ENCODE measurements around the gene DDAH1.

DDAH1 gene

DNA sequence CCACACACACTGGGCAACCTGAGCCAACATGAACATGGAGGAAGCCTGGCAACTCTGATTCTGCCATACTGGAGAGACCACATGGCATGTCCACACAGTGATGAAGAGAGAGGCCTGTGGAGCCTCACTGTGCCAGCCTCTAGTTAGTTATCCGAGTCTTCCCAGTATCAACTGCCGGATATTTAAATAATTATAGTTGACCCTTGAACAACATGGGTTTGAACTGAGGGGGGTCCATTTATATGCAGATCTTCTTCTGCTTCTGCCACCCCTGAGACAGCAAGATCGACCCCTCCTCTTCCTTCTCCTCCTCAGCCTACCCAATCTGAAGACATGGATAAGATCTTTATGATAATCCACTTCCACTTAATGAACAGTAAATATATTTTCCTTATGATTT lies 27.8 kb downstream of the DDAH1 start:
- DNase-seq = no peak

DNA sequence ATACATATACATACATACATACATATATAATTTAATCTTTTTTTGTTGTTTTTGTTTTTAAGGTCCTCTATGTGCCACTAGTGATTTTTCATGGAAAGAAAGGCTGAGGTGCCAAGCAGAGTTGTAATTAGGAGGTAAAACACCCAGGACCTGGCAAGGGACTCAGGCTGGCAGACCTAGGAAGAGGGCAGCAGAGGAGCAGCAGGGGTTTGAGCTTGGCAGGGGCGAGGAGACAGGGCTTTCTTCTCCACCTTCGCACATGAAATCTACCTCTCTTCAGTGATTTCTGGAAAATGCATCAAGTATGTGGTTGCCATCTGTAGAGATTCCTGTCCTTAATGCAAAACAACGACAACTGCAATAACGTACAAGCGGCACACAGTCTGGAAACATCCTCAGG lies 31.9 kb downstream of the DDAH1 start:
- no peak for DNase-seq

DNA sequence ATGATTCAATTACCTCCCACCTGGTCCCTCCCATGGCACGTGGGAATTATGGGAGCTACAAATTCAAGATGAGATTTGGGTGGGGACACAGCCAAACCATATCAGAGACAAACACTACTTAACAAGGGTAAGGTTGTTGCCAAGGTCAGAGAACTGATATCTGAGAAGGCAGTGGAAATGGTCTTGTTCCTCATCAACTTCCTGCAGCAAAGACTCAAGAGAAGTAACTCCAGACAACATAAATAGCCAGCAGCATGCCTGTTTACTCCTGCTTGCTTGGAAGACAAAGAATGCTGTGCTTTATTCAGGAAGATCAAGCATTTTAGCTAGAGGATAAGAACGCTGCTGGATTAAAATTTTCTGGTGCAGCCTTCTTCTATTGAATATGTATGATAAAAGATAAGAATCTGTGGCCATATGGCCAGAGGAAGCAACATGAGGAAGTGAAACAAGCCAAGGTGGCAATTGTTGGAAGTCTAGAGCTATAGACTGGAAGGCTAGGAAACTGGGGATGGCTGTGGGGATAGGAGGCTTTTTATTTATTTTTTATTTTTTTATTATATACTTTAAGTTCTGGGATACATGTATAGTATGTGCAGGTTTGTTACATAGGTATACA lies 36.4 kb downstream of the DDAH1 start:
- no peak for DNase-seq

DNA sequence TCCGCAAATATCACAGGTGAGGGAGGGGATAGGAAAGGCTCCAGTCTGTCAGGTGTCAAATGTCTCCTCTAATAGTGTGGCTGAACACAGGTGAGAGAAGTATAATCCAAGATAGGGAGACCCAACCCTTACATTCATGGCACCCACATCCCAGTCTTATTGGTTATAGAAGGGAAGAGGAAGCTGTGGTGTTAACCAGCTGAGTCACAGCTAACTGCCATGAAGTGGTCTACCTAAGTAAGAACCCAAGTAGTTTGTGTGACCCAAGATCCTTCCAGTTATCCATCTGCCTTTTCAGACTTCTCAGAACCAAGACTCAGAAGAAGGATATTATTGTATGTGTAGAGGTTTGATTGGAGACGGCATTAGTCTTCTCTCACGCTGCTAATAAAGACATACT lies 37.1 kb downstream of the DDAH1 start:
- DNase-seq = no peak

DNA sequence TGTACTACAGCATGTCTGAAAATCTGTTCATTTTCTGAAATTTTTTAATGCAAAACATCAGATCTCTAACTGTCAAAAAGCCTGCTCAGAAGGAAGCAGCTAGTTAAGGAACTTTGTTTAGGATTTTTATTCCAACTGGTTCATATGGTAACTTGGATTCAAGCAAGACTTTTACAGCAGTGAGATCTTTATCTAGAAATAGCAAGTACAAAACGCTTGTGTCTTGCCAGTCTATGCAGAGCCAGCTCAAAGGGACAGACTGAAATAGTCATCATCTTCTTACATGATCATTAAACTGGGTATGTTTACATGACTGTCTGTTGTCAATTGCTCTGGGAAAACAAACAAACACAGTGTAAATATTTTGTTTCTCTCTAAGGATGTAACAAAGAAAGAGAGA lies 37.6 kb downstream of the DDAH1 start:
- no peak for DNase-seq

DNA sequence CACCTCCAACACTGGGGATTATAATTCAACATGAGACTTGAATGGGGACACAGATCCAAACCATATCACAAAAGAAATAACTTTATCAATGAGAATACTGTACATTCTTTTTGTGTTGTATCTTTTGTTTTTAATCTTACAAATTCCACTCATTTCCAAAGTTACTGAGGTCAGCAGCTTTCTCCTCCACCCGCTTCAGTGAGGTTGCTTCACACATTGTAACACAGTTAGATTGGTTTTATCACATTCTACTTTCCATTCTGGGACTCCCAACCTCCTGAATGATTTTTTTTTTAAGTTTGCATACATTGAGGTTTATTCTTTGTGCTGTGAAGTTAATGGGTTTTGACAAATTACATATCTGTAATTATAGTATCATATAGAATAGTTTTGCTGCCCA lies 43.8 kb downstream of the DDAH1 start:
- DNase-seq = no peak

DNA sequence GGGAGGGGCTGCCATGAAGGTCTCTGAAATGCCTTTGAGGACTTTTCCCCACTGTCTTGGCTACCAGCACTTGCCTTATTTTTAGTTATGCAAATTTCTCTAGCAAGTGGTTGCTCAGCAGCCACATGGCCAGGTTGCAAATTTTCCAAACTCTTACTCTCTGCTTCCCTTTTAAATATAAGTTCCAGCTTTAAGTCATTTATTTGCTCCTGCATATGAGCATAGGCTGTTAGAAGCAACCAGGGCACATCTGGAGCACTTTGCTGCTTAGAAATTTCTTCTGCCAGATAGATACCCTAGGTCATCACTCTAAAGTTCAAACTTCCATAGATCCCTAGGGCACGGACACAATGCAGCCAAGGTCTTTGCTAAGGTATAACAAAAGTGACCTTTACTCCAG lies 44.8 kb downstream of the DDAH1 start:
- DNase-seq = no peak

DNA sequence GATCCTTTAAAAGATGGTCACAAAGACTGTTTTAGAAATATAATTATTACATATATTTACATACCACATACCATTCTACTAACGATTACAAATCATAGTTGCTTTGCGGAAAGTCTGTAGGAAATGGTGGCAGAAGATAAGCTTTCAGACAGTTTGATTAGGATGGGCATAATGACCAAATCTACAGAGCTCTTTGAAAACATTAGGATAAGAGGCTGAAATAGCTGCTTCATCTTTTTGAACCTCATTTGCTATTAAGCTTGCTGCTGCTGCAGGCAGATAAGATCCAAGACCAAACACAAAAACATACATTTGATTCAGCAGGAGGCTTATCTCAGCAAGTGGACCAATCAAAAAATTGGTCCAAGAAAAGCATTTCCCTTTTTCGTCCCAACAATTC lies 47.1 kb downstream of the DDAH1 start:
- no peak for DNase-seq

DNA sequence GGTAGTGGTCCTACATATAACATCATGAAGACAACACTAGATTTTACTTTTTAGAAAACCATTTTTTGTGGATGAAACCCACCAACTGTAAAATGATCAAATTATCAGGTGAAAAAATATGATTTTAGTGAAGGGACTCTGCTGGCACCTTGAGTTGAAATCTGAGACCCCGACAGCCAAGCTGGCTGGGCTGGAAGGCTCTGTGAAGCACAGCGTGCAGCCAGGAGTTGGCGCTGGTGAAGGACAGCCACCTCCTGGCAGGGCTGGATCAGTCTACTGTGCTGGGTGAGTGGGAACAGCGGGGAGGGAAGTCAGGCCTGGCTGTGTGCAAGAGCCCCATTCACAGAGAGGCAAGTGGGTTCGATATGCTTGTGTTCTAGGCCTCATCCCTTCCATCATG lies 47.9 kb downstream of the DDAH1 start:
- DNase-seq = no peak

DNA sequence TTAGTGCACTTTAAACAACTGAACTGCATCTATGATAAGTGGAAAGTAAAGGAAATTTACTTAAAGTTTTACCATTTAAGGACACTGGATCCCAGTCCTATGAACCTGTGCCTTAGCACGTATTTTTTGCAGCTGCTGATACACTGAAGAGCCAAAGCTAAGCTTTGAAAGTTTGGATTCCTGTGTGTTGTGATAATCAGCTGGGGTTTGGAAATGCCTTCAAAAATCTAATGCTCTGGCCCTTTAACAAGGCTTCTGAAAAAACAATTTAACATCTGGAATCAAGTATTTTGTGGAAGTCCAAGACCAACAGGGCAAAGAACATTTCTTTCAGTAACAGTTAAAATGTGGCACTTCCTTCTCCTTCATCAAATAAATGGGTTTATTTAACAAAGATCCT lies 51.8 kb downstream of the DDAH1 start:
- DNase-seq = no peak

DNA sequence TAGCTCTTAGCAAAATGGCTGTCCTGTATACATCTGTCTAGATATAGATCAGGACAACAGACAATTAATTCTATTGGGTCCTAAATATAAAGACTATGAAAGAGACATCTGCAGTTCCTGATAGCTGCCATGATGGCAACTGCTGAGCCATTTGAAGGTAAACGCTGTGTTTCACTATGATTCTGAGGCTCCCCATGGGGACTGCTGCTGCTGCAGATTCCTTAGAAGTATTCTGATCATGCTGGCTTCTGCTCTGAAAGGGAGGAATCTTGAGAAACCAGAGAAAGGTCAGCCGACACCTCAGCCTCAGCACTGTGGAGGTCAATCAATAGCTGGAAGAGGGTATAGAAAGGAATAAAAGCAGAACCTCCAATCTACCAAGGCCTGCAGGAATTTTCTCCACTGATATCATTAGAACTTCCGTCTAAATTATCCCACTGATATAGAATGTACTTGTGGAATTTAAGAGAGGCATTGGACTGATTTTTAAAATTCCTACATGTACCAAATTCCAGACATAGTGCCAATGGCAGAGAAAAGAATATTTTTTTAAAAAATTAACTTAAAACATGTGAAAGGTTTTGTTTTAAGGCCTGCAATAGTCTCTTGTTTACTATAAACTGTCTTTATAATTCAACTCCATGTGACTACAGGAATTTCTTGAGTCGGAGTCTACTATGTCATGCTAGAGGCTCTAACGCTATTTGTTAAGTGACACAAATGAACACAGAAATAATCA lies 53.2 kb downstream of the DDAH1 start:
- no peak for DNase-seq

DNA sequence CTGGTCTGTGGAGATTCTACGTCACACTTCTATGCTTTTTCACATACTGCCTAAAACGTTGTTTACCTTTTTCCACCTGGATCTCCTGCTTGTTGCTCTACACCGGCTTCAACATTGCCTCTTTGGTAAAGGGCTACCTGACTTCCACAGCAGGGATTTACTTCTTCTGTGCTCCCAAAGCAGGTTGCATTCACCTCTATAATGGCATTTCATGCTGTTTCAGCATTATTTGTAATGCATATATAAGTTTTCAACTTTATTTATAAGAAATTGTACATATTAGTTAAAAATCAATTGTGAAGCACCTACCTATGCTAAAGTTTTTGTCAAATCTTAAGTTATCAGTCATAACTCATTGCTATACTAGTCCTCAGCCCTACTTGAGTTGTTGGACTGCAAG lies 55.4 kb downstream of the DDAH1 start:
- no peak for DNase-seq

DNA sequence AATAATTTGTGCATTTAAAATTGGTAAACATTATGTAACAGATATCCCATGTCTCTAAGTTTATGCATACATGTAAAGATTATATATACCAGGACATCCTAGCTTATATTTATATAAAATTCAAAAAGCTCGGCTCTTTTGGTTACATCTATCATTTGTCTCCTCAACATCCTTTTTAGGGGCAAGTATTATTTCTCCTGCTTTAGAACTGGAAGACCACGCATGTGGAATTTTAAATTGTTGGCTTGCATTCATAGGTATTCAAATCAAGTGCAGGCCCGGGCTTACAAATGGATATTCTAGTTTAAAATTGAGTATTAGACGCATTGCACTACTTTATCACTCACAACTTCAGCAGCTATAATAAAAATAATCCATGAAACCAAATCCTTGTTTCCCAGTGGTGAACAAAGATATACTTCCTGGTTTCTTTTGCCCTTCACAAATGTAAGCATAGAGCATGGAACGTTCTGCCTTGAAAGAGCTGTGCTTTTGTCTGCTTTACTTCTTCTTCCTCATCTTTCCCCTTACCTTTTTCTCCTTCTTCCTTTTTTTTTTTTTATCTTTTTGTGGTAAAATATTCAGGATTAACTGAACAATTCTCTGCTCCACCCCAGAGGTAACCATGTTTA lies 57.1 kb downstream of the DDAH1 start:
- DNase-seq = no peak

DNA sequence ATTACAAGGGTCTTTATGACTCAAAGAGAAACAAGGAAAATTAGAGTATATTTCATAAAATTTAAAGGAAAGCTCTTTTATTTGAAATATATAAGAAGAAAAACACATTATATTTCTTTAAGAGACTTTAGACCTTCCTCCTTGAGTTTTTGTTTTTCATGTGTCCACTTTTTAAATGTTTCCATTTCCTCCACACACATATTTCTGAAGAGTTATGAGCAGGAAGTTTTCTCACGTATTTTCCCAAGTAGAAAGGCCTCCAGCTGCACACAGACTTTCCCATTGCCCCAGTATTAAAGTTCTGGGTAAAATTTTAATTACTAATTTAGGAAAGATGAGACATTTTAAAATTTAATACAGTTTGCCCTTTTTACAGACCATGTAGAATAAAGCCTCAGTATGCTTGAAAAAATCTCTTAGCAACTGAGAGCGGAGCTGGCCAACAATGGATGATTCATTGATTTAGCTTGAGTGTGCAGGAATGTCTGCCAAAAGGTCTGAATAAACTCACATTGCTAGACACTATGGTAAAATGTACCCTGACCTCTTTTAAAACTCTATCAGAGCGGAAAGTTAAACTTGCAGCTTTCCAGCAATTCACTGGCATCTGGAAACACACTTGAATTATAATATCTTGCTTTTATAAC lies 57.9 kb downstream of the DDAH1 start:
- no peak for DNase-seq

DNA sequence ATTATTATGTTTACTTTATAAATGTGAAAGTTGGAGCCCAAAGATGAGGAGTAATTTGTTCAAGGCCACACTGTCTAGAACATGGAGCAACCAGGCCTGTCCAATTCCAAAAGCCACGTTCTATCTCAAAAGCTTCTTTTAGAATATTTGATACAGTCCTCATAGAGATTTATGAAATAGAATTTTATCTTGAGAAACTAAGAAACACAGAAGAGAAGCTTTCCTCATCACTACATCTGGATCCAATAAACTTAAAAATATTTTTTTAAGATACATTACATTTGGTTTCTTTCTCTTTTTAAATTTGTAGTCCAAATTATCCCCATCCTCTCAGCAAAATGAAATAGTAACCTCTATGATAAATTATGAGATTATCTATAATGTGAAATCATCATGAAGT lies 58.9 kb downstream of the DDAH1 start:
- no peak for DNase-seq

DNA sequence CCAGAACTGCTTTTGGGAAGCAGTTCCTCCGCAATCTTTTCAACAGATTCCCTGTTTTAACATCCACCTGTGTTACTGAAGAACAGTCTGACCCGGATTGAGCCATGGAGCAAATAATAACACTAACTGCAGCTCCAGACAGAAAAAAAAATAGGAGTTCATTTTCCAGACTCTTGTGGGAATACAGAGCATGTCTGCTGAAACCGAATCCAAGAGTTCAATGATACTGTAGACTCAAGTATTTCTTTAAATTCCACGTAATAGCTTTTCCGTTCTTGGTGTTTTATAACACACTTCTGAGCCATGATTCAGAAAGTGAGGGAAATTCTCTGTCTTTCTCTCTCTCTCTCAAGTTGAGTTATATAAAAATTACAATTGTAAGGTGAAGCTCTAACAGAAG lies 60.6 kb downstream of the DDAH1 start:
- no peak for DNase-seq

DNA sequence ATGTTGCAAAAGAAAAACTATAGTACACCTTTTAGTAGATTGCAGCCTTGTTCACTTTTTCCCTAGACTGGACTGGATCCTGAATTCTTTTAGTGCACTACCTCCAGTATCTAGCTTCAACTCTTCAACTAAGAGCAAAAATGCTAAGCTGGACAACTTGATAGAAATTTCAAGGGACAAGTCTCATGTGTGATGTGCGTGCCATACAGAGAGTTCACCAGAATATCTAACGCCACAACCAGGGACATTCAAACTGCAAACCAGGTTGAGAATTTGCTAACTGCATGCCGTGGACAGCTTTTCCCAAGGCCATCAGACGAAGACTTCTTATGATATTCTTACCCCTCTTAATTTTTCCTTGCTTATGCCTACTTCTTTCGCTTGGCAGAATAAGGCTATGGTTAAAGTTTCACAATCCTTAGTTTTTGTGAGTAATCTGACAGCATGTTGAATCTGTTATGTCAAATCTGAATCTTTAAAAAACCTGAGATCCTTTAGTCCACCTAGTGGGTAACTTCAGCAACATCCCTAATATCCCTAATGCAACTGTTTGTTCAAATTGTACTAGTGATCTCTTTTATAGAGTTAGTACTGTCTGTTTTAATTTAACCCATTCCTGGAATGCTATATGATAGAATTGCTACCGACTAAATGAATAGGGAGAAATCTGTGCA lies 66.4 kb downstream of the DDAH1 start:
- no peak for DNase-seq

DNA sequence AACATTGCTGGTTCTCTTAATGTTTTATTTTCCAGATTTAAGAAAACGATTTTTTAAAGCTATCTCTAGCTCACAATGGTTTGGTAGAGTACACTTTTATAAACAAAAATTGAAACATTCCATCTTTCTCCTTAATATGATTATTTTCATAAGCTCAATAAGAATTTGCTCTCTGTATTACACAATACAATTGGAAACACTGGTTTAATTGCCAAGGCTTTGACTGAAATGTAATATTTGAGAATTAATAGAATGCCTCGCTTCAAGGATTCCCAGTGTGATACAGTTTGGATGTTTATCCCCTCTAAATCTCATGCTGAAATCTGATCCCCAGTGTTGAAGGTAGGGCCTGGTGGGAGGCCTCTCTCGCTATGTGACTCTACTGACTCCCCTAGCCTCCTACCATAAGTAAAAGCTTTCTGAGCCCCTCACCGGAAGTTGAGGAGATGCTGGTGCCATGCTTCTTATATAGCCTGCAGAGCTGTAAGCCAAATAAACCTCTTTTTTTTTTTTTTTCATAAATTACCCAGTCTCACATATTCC lies 67.4 kb downstream of the DDAH1 start:
- no peak for DNase-seq

DNA sequence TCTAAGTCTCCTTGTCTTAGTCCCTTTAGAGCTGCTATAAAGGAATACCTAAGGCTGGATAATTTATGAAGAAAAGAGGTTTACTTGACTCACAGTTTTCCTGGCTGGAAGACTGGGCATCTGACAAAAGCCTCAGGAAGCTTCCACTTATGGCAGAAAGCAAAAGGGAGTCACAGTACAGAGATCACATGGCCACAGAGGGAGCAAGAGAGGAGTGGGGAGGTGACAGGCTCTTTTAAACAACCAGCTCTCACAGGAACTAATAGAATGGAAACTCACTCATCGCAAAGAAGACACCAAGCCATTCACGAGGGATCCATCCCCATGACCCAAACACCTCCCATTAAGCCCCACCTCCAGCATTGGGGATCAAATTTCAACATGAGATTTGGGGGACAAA lies 68.8 kb downstream of the DDAH1 start:
- DNase-seq = no peak

DNA sequence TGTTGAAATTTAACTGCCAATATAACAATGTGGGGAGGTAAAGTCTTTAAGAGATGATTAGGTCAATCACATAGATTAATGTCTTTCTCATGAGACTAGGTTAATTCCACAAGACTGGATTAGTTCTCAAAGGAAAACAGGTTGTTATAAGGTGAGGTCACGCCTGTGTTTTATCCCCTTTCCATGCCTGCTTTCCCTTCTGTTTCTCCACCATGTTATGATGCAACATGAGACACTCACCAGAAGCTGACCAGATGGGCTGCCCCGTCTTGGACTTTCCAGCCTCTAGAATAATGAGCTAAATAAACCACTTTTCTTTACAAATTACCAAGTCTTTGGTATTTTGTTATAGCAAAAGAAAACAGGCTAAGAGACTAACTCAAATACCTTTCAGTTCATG lies 70.8 kb downstream of the DDAH1 start:
- no peak for DNase-seq

DNA sequence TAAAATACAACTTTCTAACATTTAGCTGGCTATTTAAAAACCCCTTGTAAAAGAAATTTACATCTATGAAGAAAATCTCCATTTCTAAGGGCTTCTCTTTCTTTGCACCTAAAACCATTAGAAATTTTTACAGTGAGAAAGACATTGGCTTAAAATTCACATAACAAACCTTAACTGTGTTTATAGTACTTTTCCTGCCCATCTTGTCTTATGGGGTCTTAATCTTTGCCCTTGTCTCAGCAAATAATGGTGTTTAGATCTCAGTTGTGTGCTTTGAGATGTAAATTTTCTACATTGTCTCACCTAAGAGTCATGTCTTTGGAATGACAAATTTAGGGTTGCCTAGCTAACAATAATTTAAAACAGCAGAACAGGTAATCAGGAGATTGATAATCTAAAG lies 71.5 kb downstream of the DDAH1 start:
- DNase-seq = no peak

DNA sequence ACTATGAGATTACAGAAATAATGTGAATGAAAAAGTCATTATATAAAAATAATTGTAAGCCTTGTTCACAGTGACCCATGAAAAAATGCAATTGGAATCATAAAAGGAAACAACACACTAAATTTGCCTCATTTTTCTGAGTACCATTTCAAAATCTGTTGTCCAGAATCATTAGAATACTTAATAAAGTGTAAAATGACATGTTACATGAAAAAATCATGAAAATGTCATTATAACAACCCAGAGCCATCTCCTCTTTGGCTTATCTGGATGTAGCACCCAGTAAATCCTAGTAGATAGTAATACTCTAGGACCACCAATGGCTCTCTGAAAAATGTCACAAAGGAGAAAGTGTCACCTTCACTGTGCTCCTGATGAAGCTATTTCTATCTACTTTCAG lies 76.5 kb downstream of the DDAH1 start:
- no peak for DNase-seq

DNA sequence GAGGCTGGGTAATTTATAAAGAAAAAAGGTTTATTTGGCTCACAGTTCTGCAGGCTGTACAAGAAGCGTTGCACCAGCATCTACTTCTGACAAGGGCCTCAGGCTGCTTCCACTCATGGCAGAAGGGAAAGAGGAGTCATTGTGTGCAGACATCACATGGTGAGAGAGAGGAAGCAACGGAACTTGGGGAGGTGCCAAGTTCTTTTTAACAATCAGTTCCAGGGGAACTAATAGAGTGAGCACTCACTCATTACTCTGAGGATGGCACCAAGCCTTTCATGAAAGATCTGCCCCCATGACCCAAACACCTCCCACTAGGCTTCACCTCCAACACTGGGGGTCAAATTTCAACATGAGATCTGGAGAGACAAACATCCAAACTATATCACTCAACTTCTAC lies 77.2 kb downstream of the DDAH1 start:
- no peak for DNase-seq
